ENCODE results near the gene TRIP13. TPM values are rescaled to one million over a fixed set of nuclear protein-coding genes. Genes with fewer than 3 reads are reported as not detected.

TRIP13 gene
- total and polyA plus RNA-seq, 10 of the 15 experiments (the other 5 are each of a cell fraction or from before 2014, with no cell fraction given): 15.1 to 64.9 (median 32.2) TPM

DNA sequence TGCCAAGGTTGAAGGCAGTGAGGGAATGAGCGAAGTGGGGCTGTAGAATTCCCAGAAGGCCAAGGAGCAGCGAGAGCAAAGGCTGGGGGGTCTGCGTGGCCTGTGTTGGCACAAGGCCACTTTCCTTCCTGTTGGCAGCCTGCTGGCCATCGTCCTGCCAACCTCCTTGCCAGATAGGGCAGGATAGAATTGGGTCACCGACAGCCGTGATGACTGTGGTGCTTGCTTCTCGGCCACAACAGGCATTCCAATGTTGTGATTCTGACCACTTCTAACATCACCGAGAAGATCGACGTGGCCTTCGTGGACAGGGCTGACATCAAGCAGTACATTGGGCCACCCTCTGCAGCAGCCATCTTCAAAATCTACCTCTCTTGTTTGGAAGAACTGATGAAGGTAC is 18.9 kb downstream of the TRIP13 start (continued):
- TF ChIP-seq MLLT1 (IDR thresholded peaks at IDR 0.05) (no peak), SPI1 (IDR thresholded peaks at IDR 0.05; ENCODE audit: borderline replicate concordance, insufficient read depth, low read depth, low read length) (no peak), NR2C2 (IDR thresholded peaks at IDR 0.05; ENCODE audit: borderline replicate concordance, control insufficient read depth, insufficient read length, low read depth) (no peak), ZNF622 (IDR thresholded peaks at IDR 0.05) (no peak)
- TF ChIP-seq, protein P1, sequence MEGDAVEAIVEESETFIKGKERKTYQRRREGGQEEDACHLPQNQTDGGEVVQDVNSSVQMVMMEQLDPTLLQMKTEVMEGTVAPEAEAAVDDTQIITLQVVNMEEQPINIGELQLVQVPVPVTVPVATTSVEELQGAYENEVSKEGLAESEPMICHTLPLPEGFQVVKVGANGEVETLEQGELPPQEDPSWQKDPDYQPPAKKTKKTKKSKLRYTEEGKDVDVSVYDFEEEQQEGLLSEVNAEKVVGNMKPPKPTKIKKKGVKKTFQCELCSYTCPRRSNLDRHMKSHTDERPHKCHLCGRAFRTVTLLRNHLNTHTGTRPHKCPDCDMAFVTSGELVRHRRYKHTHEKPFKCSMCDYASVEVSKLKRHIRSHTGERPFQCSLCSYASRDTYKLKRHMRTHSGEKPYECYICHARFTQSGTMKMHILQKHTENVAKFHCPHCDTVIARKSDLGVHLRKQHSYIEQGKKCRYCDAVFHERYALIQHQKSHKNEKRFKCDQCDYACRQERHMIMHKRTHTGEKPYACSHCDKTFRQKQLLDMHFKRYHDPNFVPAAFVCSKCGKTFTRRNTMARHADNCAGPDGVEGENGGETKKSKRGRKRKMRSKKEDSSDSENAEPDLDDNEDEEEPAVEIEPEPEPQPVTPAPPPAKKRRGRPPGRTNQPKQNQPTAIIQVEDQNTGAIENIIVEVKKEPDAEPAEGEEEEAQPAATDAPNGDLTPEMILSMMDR (IDR thresholded peaks at IDR 0.05 in 2 of 3, conservative IDR thresholded peaks at IDR 0.05 in 1 of 3; ENCODE audit: control insufficient read depth in 2 of 3, extremely low read depth in 1 of 3, insufficient read depth in 1 of 3, low read depth in 3 of 3, low read length in 3 of 3): no peak

DNA sequence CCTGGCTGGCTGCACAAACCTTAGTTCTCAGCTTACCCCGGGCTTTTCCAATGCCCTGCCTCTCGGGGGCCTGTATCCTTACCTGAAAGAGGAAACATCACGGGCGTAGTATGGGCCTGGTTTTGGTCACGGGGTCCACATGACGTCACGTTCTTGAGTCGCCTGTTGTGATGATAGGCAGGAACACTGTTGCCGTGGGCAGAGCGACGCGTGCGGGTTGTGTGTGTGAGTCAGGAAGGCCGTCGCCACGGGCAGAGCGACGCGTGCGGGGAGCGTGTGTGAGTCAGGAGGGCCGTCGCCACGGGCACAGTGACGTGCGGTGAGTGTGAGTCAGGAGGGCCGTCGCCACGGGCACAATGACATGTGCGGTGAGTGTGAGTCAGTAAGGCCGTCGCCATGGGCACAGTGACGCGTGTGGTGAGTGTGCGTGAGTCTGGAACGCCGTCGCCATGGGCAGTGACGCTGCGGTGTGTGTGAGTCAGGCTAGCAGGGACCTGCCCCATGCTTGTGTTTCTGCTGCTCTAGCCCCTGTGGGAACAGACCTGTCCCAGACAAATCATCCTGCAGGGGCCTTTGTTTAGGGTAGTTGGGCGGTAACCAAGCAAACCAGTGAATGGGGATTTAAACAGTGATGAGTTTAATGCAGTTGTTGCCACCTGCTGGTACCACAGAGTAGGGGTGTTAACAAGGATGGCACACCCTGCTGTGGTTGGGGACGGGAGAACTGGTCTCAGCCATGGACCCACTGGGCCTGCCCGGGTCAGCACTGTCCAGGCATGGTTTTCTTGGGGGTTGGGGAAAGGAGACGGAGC is 19.8 kb downstream of the TRIP13 start:
- H3K36me3 ChIP-seq (ENCODE audit: control insufficient read depth in 2 of 2, insufficient read depth in 2 of 2, low read length in 1 of 2): peaks cover 5 to 24% of the 10 kb centered on the region in 2 experiments; a peak in 3 of 4 replicates
- CTCF ChIA-PET: no interaction called here
- H3K4me2 ChIP-seq (ENCODE audit: control insufficient read depth, insufficient read depth): no peak overlapping the region
- RAD21 ChIA-PET (ENCODE audit: unreplicated experiment): no interaction called here
- H3K79me2 ChIP-seq (ENCODE audit: control insufficient read depth, insufficient read depth, low read length): no peaks in the 10 kb centered on the region
- no peak overlapping the region for H2AFZ ChIP-seq (ENCODE audit: control insufficient read depth, low read depth, low read length)
- no peaks in the 10 kb centered on the region for H3K27me3 ChIP-seq (replicated peaks in 1 of 2; ENCODE audit: control insufficient read depth in 2 of 2, insufficient read depth in 2 of 2, low read length in 1 of 2)
- WGBS (ENCODE audit: insufficient coverage, insufficient replicate concordance, low lambda C conversion rate, missing lambda C conversion rate): 91% methylated on average over 32 of the region's 44 CpGs
- SMC1A ChIA-PET (ENCODE audit: uncharacterized antibody, unreplicated experiment): no interaction called here
- TF ChIP-seq PML (IDR thresholded peaks at IDR 0.05; ENCODE audit: low read length) (peak; percentile 31; the same call in 1 of the 2 replicates), RFX5 (IDR thresholded peaks at IDR 0.05; ENCODE audit: low read depth, low read length) (no peak), POLR2A (IDR thresholded peaks at IDR 0.05; ENCODE audit: low read depth, low read length) (peak; percentile 60), RUNX3 (IDR thresholded peaks at IDR 0.05; ENCODE audit: low read length) (no peak), RAD21 (IDR thresholded peaks at IDR 0.05; ENCODE audit: insufficient read depth, low read depth, low read length) (0 out of 2 replicates have a peak, but pooled peaks have one; percentile 1), TCF3 (IDR thresholded peaks at IDR 0.05; ENCODE audit: borderline replicate concordance, insufficient read depth, low read depth, low read length) (peak; percentile 91)
- TF ChIP-seq, protein P1 (IDR thresholded peaks at IDR 0.05 in 2 of 3, conservative IDR thresholded peaks at IDR 0.05 in 1 of 3; ENCODE audit: control insufficient read depth in 2 of 3, extremely low read depth in 1 of 3, insufficient read depth in 1 of 3, low read depth in 3 of 3, low read length in 3 of 3): peak in 1 of 3 experiments; percentile 29; a peak in 2 of 6 replicates
- no peak overlapping the region for H3K4me3 ChIP-seq
- ATAC-seq: no peak
- H4K20me1 ChIP-seq (ENCODE audit: control insufficient read depth, insufficient read depth): no peaks in the 10 kb centered on the region
- H3K9ac ChIP-seq (ENCODE audit: control insufficient read depth, insufficient read depth, low read length): no peak overlapping the region
- in situ Hi-C loops (cut with MboI) (loop anchor here (10.0 kb wide), 1 partner anchor 732 kb away; no protein-coding TSS in a partner anchor), intact Hi-C loops (cut with micrococcal nuclease; ENCODE audit: unreplicated experiment) (no loop called here)
- H3K9me3 ChIP-seq (replicated peaks; ENCODE audit: control insufficient read depth, insufficient read depth, low read length): no peaks in the 10 kb centered on the region
- POLR2A ChIA-PET: no interaction called here
- no peak overlapping the region for H3K27ac ChIP-seq (ENCODE audit: control insufficient read depth, insufficient read depth)
- no peaks in the 10 kb centered on the region for H3K4me1 ChIP-seq (ENCODE audit: control insufficient read depth, insufficient read depth, low read length)
- BruUV-seq (replicated peaks): no TSS peak
- no peak for FAIRE-seq
- DNase-seq (ENCODE audit: low read depth, low spot score): no peak

Data from GM12878 (cell line).